Measurements from ENCODE around the gene INTS13.
A peak's percentile ranks its signal among the peaks of the same experiment; 100 is the strongest.

- no peak for TF ChIP-seq POLR2AphosphoS5 (IDR thresholded peaks at IDR 0.05; ENCODE audit: low read depth, low read length)
- no peak for TF ChIP-seq TAF1 (IDR thresholded peaks at IDR 0.05; ENCODE audit: borderline replicate concordance, insufficient read depth, low read length)
- TF ChIP-seq SIN3A (IDR thresholded peaks at IDR 0.05; ENCODE audit: borderline replicate concordance, insufficient read depth, low read length): 0 out of 2 replicates have a peak, but pooled peaks have one; percentile 13
- TF ChIP-seq REST (IDR thresholded peaks at IDR 0.05; ENCODE audit: insufficient read depth in 1 of 2, low read depth in 2 of 2, low read length in 2 of 2): no peak
- TF ChIP-seq FOXP2 (optimal IDR thresholded peaks at IDR 0.05; ENCODE audit: borderline replicate concordance, extremely low read depth, extremely low read length, insufficient read depth): no peak
Measured at GRCh38 chr12:26937443-26937862, 328 bp downstream of the INTS13 start.
